Measurements from ENCODE around the gene PPP1R15B. TPM values are rescaled to one million over a fixed set of nuclear protein-coding genes. Genes with fewer than 3 reads are reported as not detected.

The PPP1R15B gene
- total RNA-seq, 1 donor from 2014 or later, result 43.2 TPM

DNA sequence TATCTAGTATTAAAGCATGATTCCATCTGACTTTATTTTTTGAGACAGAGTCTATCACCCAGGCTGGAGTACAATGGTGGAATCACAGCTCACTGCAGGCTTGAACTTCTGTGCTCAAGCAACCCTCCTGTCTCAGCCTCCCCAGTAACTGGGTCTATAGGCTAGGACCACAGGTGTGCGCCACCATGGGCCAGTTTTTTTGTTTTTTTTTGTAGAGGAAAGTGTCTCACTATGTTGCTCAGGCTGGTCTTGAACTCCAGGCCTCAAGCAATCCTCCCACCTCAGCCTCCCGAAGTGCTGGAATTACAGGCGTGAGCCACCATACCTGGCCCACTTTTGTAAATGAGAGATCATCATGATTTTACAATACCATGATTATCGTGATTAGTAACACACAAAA lies 9.2 kb downstream of the PPP1R15B start:
- TF ChIP-seq CTCF (IDR thresholded peaks at IDR 0.05; ENCODE audit: unreplicated experiment), result no peak
- Mint-ChIP-seq H3K4me1 (ENCODE audit: unreplicated experiment) (peaks cover 6% of the 10 kb centered on the region), H3K27ac (ENCODE audit: unreplicated experiment) (no peak overlapping the region), H3K27me3 (ENCODE audit: unreplicated experiment) (no peaks in the 10 kb centered on the region), H3K9me3 (ENCODE audit: unreplicated experiment) (no peaks in the 10 kb centered on the region), H3K4me3 (ENCODE audit: unreplicated experiment) (no peak overlapping the region), H3K36me3 (ENCODE audit: low read depth, unreplicated experiment) (peaks cover 5% of the 10 kb centered on the region)
- DNase-seq (ENCODE audit: low spot score), result no peak

- Mint-ChIP-seq H3K27me3 (ENCODE audit: unreplicated experiment) (no peaks in the 10 kb centered on the region), H3K4me1 (ENCODE audit: unreplicated experiment) (peaks cover 6% of the 10 kb centered on the region)
Measured at GRCh38 chr1:204401730-204402129, 9.9 kb downstream of the PPP1R15B start.

DNA sequence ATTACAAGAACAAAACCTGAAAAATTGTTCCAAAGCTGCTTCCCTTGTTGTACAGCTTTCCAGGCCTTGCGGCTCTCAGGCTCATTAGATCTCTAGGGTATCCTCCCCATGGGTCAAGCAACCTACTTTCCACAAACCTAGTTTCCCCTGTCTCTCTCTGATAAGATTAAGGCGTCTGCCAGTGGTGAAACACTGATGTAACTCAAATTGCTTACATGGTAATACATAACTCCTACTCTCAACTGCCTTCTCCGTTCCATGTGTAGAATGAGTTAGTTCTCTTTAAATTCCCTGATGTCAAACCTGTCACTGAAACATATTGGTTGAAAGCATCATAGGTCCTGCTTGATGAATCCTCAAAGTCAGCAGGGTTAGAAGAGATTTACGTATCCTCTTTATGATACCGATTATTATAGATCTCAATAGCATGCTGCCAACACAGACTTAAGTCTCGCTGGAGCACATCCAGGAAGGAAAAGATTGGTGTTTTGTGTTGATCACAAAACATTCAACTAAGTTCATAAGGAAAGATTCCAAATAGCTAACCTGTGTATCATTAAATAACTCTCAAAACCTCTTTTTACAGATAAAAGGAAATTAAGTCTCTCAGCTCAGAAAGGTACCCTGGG lies 10.6 kb downstream of the PPP1R15B start:
- Mint-ChIP-seq H3K27me3 (ENCODE audit: unreplicated experiment) (no peaks in the 10 kb centered on the region), H3K9me3 (ENCODE audit: unreplicated experiment) (no peaks in the 10 kb centered on the region), H3K4me3 (ENCODE audit: unreplicated experiment) (no peak overlapping the region), H3K27ac (ENCODE audit: unreplicated experiment) (peak overlapping the region; percentile 2), H3K36me3 (ENCODE audit: low read depth, unreplicated experiment) (peaks cover 5% of the 10 kb centered on the region), H3K4me1 (ENCODE audit: unreplicated experiment) (peaks cover 3% of the 10 kb centered on the region)
- no peak for TF ChIP-seq CTCF (IDR thresholded peaks at IDR 0.05; ENCODE audit: unreplicated experiment)
- DNase-seq (ENCODE audit: low spot score), result no peak

More at GRCh38 chr1:204401730-204402129, 9.9 kb downstream of the PPP1R15B start:
- no peak overlapping the region for H3K4me3 Mint-ChIP-seq (ENCODE audit: unreplicated experiment)
- H3K36me3 Mint-ChIP-seq (ENCODE audit: low read depth, unreplicated experiment), result peaks cover 5% of the 10 kb centered on the region
- H3K9me3 Mint-ChIP-seq (ENCODE audit: unreplicated experiment), result no peaks in the 10 kb centered on the region
- H3K27ac Mint-ChIP-seq (ENCODE audit: unreplicated experiment), result no peak overlapping the region
- DNase-seq (ENCODE audit: low spot score), result no peak
- TF ChIP-seq CTCF (IDR thresholded peaks at IDR 0.05; ENCODE audit: unreplicated experiment), result no peak

- Mint-ChIP-seq H3K4me3 (ENCODE audit: unreplicated experiment) (no peak overlapping the region), H3K27ac (ENCODE audit: unreplicated experiment) (no peak overlapping the region), H3K4me1 (ENCODE audit: unreplicated experiment) (no peaks in the 10 kb centered on the region), H3K9me3 (ENCODE audit: unreplicated experiment) (no peaks in the 10 kb centered on the region), H3K36me3 (ENCODE audit: low read depth, unreplicated experiment) (no peaks in the 10 kb centered on the region), H3K27me3 (ENCODE audit: unreplicated experiment) (no peaks in the 10 kb centered on the region)
- peak; percentile 64 for DNase-seq (ENCODE audit: low spot score)
- TF ChIP-seq CTCF (IDR thresholded peaks at IDR 0.05; ENCODE audit: unreplicated experiment), result peak; percentile 68
Measured at GRCh38 chr1:204398197-204399125, 13.2 kb downstream of the PPP1R15B start.

All from endothelial cell (in vitro differentiated cells).